Peyer's patch (tissue), 4 donors: ENCODE measurements around the gene RARS1. TPM values are rescaled to one million over a fixed set of nuclear protein-coding genes. Genes with fewer than 3 reads are reported as not detected.
"Not testable (repeated sequence)": the region's sequence is repeated elsewhere in the genome, so short reads cannot be mapped to it uniquely, and the experiment has no call there.

ENCODE experiments used
- DNase-seq, 3 donors: peaks; one replicate each; pipeline ENCODE4 v3.0.0-alpha.2; 2017 to 2019
- H3K27ac ChIP-seq, 4 donors: fragments of 200-600 bp; sonication (generic); one replicate each; pipeline ENCODE4 v1.5.1; 2016 to 2019
- H3K27me3 ChIP-seq, 2 donors: fragments of 200-600 bp; sonication (generic); one replicate each; pipeline ENCODE4 v1.5.1; 2019
- H3K36me3 ChIP-seq, 3 donors: fragments of 200-600 bp; sonication (generic); one replicate each; pipeline ENCODE4 v1.5.1; 2016 to 2019
- H3K4me1 ChIP-seq, 4 donors: fragments of 200-600 bp; sonication (generic); one replicate each; pipeline ENCODE4 v1.5.1; 2016 to 2019
- H3K4me3 ChIP-seq, 4 donors: fragments of 200-600 bp; sonication (generic); 1 replicate in 3 of 4; 2 replicates in 1 of 4; pipeline ENCODE4 v1.5.1; 2016 to 2019; ENCODE audit warnings: mild to moderate bottlenecking in 1 of 4
- H3K9me3 ChIP-seq, 4 donors: fragments of 200-600 bp; sonication (generic); one replicate each; pipeline ENCODE4 v1.5.1; 2016 to 2019; ENCODE audit warnings: mild to moderate bottlenecking in 1 of 4
- CTCF ChIP-seq, 6 experiments: fragments of 450-650 bp in 4 of 6; fragments of 200-600 bp in 2 of 6; sonication (generic) in 1 of 6; IDR thresholded peaks; one replicate each; pipeline ENCODE4 v1.5.1; 2017 to 2019; ENCODE audit warnings: antibody characterized with exemption in 6 of 6, mild to moderate bottlenecking in 3 of 6, moderate library complexity in 1 of 6
- POLR2A ChIP-seq, 2 donors: fragments of 450-650 bp; IDR thresholded peaks; one replicate each; pipeline ENCODE4 v1.5.1; 2017; ENCODE audit warnings: antibody characterized with exemption in 2 of 2, mild to moderate bottlenecking in 2 of 2, moderate library complexity in 2 of 2
- total RNA-seq, 4 donors: library from RNA; depleted of rRNA; stranded (reverse); fragments of >200 nt; gene quantifications; one replicate each; pipeline ENCODE4 v1.1.0, GENCODE V29; 2016

The RARS1 gene
- total RNA-seq, 4 donors from 2014 or later: 81.5 to 115 (median 108) TPM

DNA sequence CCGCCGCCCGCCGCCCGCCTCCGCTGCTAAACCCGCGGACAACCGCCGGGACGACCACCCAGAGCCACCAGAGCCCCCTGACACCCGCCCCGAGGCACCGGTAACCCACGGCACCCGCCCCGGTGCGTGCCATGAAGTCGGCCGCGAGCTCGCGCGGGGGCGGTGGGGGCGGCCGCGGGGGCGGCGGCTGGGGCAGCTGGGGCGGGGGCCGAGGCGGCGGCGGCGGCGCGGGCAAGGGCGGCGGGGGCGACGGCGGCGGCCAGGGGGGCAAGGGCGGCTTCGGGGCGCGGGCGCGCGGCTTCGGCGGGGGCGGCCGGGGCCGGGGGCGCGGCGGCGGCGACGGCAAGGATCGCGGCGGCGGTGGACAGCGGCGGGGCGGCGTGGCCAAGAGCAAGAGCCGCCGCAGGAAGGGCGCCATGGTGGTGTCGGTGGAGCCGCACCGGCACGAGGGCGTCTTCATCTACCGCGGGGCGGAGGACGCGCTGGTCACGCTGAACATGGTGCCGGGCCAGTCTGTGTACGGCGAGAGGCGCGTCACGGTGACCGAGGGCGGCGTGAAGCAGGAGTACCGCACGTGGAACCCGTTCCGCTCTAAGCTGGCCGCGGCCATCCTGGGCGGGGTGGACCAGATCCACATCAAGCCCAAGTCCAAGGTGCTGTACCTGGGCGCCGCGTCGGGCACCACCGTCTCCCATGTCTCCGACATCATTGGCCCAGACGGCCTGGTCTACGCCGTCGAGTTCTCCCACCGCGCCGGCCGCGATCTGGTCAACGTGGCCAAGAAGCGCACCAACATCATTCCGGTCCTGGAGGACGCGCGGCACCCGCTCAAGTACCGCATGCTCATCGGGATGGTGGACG lies 43.3 kb downstream of the RARS1 start:
- peak overlapping the region in 3 of 4 donors; percentile 32 to 47 (median 46) for H3K4me3 ChIP-seq
- no peaks in the 10 kb centered on the region for H3K9me3 ChIP-seq
- H3K27ac ChIP-seq: no peak overlapping the region
- TF ChIP-seq POLR2A (IDR thresholded peaks at IDR 0.05): no peak
- TF ChIP-seq CTCF (IDR thresholded peaks at IDR 0.05): no peak
- no peak for DNase-seq
- H3K27me3 ChIP-seq: peaks cover 0 to 11% of the 10 kb centered on the region in 2 donors
- no peaks in the 10 kb centered on the region for H3K36me3 ChIP-seq
- H3K4me1 ChIP-seq: peaks cover 0 to 8% (median 0%) of the 10 kb centered on the region in 4 donors

- Histone ChIP-seq H3K27me3 (peaks cover 0 to 11% of the 10 kb centered on the region in 2 donors), H3K27ac (no peak overlapping the region), H3K9me3 (no peaks in the 10 kb centered on the region), H3K4me3 (no peak overlapping the region), H3K36me3 (no peaks in the 10 kb centered on the region), H3K4me1 (peaks cover 0 to 8% (median 0%) of the 10 kb centered on the region in 4 donors)
- no peak for TF ChIP-seq POLR2A (IDR thresholded peaks at IDR 0.05)
- TF ChIP-seq CTCF (IDR thresholded peaks at IDR 0.05): no peak
- no peak for DNase-seq
Observed at GRCh38 chr5:168530621-168531150, 44.4 kb downstream of the RARS1 start.

DNA sequence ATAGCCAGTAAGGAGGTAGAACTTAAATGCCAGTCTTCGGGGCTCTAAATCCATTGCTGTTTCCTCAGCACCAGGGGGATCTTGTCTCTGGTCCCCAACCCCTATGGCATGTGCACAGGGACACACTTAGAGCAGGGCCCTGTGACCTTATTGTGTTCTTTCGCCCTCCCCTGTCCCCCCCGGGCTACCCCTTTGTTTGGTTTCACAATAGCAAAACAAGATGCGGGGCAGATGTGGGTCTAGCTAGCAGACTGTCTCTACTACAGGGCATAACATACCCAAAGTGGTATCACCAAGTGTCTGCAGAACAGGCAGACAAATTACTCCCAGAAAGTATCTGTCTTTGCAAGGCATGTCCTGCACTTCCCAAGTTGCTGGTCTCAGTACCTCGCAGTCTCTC lies 44.9 kb downstream of the RARS1 start:
- Histone ChIP-seq H3K9me3 (no peaks in the 10 kb centered on the region), H3K4me3 (no peak overlapping the region), H3K27me3 (peaks cover 0 to 11% of the 10 kb centered on the region in 2 donors), H3K36me3 (no peaks in the 10 kb centered on the region), H3K27ac (no peak overlapping the region), H3K4me1 (peaks cover 0 to 8% (median 0%) of the 10 kb centered on the region in 4 donors)
- TF ChIP-seq CTCF (IDR thresholded peaks at IDR 0.05) (no peak), POLR2A (IDR thresholded peaks at IDR 0.05) (no peak)
- no peak for DNase-seq

DNA sequence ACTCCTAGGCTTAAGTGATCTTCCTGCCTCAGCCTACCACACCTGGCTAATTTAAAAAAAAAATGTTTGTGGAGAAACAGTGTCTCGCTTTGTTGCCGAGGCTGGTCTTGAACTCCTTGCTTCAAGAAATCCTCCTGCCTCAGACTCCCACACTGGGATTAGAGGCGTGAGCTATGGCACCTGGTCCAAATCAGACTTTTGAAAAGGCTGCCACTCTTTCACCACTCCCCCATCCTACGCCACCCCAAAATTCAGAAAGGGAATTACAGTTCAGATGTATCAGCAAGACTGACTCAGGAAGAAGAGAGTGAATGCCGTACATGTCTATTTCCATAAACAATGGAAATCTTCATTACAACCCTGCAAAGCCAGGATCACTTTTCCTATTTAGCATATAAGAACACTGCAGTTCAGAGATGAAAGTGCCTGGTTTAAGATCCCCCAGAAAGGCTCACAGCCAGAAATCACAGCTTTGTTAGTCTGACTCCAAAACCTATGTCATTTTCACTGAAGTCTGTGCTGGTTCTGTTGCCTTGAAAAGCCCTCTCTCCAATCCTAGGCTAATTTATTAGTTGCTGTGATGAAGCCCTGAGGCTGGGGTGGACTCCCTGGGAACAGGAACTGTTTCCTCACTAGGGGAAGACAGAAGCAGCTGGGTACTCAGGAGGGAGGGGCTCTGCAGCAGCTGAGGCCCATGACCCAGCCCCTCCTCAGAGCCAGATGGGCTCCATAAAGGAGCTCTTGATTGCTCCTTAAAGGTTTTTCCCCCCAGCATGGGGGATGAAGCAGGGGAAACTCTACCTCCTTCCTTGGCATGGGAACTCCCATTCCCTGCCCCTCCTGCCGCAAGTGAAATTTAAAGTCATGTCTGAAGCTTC lies 46.0 kb downstream of the RARS1 start:
- no peak for DNase-seq
- H3K4me1 ChIP-seq: peaks cover 0 to 8% (median 0%) of the 10 kb centered on the region in 4 donors

GRCh38 chr5:168534351-168534750 lies 48.1 kb downstream of the RARS1 start:
- DNase-seq, H3K27ac ChIP-seq, H3K9me3 ChIP-seq, H3K4me3 ChIP-seq, H3K36me3 ChIP-seq, H3K4me1 ChIP-seq: not testable (repeated sequence)
- peaks cover 0 to 11% of the 10 kb centered on the region in 2 donors for H3K27me3 ChIP-seq

More for the DNA sequence above, 46.0 kb downstream of the RARS1 start:
- Histone ChIP-seq H3K9me3 (no peaks in the 10 kb centered on the region), H3K27me3 (peaks cover 0 to 11% of the 10 kb centered on the region in 2 donors), H3K27ac (no peak overlapping the region), H3K4me3 (no peak overlapping the region), H3K36me3 (no peaks in the 10 kb centered on the region)
- TF ChIP-seq CTCF (IDR thresholded peaks at IDR 0.05): no peak
- TF ChIP-seq POLR2A (IDR thresholded peaks at IDR 0.05): no peak
